Parathyroid adenoma (tissue), 2 donors: Measurements from ENCODE around the gene NFATC2.

ENCODE experiments used
- H2AFZ ChIP-seq: fragments of 300-600 bp; sonication (generic); one replicate; pipeline ENCODE4 v1.7.0; 2017; ENCODE audit warnings: antibody characterized with exemption, mild to moderate bottlenecking
- H3K27ac ChIP-seq: fragments of 300-600 bp; sonication (generic); one replicate; pipeline ENCODE4 v1.7.0; 2017
- H3K27me3 ChIP-seq: fragments of 300-600 bp; sonication (generic); one replicate; pipeline ENCODE4 v1.7.0; 2017; ENCODE audit warnings: low read length; ENCODE audit not compliant: control insufficient read depth, insufficient read depth
- H3K36me3 ChIP-seq: fragments of 300-600 bp; sonication (generic); one replicate; pipeline ENCODE4 v1.7.0; 2017; ENCODE audit warnings: low read length; ENCODE audit not compliant: control insufficient read depth, insufficient read depth
- H3K4me1 ChIP-seq: fragments of 300-600 bp; sonication (generic); one replicate; pipeline ENCODE4 v1.7.0; 2017; ENCODE audit warnings: control low read depth
- H3K4me2 ChIP-seq: fragments of 300-600 bp; sonication (generic); one replicate; pipeline ENCODE4 v1.7.0; 2017; ENCODE audit warnings: low read length
- H3K4me3 ChIP-seq: fragments of 300-600 bp; sonication (generic); one replicate; pipeline ENCODE4 v1.7.0; 2017; ENCODE audit warnings: low read depth, low read length
- H3K79me2 ChIP-seq: fragments of 300-600 bp; sonication (generic); one replicate; pipeline ENCODE4 v1.7.0; 2017; ENCODE audit warnings: control low read depth
- H3K9ac ChIP-seq: fragments of 300-600 bp; sonication (generic); one replicate; pipeline ENCODE4 v1.7.0; 2017; ENCODE audit warnings: mild to moderate bottlenecking
- H3K9me3 ChIP-seq: fragments of 300-600 bp; sonication (generic); one replicate; pipeline ENCODE4 v1.7.0; 2017; ENCODE audit warnings: low read length; ENCODE audit not compliant: control insufficient read depth
- TF ChIP-seq, protein P1 (sequence below): fragments of 300-600 bp; sonication (generic); IDR thresholded peaks from one replicate; pipeline ENCODE4 v1.7.0; 2017; ENCODE audit warnings: antibody characterized with exemption, mild to moderate bottlenecking
- donor health status: primary hyperparathyroidism.

NFATC2 gene

DNA sequence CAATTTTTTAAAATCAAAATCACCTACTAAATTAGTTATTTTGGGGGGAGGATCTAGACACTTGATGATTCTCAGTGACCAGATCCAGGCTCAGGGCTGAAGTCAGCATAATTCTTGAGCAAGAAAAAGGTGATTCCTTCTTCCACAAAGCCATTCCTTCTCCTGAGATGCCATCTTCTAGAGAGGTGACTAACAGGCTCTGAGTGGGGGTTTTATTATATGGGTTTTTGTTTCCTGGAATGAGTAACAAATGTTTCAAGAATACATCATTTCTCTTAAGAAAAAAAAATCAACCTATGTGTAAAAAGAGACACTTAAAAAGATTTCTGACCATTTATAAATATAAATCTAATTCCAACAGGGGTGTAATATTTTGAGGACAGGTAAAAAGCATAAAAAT, 154.3 kb downstream of the NFATC2 start:
- Histone ChIP-seq H3K9ac (no peak overlapping the region), H3K79me2 (no peaks in the 10 kb centered on the region), H3K36me3 (no peaks in the 10 kb centered on the region), H3K27ac (no peak overlapping the region), H3K9me3 (no peaks in the 10 kb centered on the region), H3K27me3 (no peaks in the 10 kb centered on the region), H3K4me1 (no peaks in the 10 kb centered on the region), H3K4me3 (no peak overlapping the region), H2AFZ (no peak overlapping the region), H3K4me2 (no peak overlapping the region)
- TF ChIP-seq, protein P1, sequence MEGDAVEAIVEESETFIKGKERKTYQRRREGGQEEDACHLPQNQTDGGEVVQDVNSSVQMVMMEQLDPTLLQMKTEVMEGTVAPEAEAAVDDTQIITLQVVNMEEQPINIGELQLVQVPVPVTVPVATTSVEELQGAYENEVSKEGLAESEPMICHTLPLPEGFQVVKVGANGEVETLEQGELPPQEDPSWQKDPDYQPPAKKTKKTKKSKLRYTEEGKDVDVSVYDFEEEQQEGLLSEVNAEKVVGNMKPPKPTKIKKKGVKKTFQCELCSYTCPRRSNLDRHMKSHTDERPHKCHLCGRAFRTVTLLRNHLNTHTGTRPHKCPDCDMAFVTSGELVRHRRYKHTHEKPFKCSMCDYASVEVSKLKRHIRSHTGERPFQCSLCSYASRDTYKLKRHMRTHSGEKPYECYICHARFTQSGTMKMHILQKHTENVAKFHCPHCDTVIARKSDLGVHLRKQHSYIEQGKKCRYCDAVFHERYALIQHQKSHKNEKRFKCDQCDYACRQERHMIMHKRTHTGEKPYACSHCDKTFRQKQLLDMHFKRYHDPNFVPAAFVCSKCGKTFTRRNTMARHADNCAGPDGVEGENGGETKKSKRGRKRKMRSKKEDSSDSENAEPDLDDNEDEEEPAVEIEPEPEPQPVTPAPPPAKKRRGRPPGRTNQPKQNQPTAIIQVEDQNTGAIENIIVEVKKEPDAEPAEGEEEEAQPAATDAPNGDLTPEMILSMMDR = no peak

DNA sequence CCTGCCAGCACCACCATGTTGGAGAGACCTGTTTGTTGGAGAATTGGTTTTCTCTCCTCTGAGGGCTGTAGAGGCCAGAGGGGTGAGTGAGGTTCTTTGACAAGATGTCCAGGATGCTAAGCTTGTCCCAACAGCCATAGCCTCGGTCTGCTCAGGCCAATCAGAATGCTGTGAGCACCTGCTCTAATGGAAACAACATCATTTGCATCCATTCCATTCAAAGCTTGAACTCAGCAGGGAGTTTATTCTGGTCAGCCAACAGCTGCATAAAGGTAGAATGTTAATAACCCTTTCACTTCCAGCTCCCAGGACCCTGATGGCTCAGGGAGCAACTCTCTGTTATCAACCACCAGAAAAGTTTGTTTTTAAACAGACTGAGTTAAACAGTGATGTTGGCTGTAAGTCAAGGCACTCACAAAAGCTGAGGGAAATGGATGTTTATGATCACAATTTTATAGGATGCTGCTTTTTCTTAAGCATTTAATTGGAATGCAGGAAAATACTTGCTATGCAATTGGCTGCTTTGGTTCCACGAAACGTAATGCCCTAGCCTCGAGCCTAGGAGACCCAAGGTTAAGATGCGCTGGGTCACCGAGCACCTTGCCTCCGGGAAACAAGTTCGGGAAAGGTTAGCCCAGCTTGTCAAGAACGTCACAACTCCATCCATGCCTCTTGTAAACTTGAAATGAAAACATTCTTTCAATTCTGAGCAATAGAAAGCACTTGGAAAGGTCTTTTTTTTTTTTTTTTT, 155.2 kb downstream of the NFATC2 start:
- Histone ChIP-seq H3K27me3 (no peaks in the 10 kb centered on the region), H3K36me3 (no peaks in the 10 kb centered on the region), H3K4me1 (no peaks in the 10 kb centered on the region), H3K4me2 (no peak overlapping the region), H3K79me2 (no peaks in the 10 kb centered on the region), H2AFZ (no peak overlapping the region), H3K9ac (no peak overlapping the region), H3K4me3 (no peak overlapping the region), H3K9me3 (no peaks in the 10 kb centered on the region), H3K27ac (no peak overlapping the region)
- TF ChIP-seq, protein P1 = no peak

DNA sequence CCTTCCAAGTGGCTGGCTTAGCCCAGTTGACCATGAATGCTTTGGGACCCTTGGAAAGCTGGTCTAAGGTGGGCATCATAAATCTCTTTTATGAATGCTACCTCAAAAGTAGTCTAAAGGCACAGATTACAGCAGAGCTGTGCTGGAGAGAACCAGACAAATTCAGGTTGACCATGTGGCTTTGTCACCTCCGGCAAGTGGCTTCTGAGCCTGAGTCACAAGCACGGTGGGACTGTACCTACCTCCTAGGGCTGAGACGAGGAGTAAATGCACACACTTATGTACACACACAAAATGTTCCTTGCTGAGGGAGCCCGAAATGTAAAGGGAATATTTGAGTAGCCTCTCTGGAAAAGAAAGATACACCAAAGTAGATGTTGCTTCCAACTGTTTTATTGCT, 155.9 kb downstream of the NFATC2 start:
- no peak overlapping the region for H2AFZ ChIP-seq
- no peaks in the 10 kb centered on the region for H3K79me2 ChIP-seq
- no peak overlapping the region for H3K27ac ChIP-seq
- no peak overlapping the region for H3K4me3 ChIP-seq
- TF ChIP-seq, protein P1 = no peak
- no peaks in the 10 kb centered on the region for H3K36me3 ChIP-seq
- no peaks in the 10 kb centered on the region for H3K27me3 ChIP-seq
- H3K4me2 ChIP-seq = no peak overlapping the region
- no peaks in the 10 kb centered on the region for H3K4me1 ChIP-seq
- H3K9ac ChIP-seq = no peak overlapping the region
- H3K9me3 ChIP-seq = no peaks in the 10 kb centered on the region

DNA sequence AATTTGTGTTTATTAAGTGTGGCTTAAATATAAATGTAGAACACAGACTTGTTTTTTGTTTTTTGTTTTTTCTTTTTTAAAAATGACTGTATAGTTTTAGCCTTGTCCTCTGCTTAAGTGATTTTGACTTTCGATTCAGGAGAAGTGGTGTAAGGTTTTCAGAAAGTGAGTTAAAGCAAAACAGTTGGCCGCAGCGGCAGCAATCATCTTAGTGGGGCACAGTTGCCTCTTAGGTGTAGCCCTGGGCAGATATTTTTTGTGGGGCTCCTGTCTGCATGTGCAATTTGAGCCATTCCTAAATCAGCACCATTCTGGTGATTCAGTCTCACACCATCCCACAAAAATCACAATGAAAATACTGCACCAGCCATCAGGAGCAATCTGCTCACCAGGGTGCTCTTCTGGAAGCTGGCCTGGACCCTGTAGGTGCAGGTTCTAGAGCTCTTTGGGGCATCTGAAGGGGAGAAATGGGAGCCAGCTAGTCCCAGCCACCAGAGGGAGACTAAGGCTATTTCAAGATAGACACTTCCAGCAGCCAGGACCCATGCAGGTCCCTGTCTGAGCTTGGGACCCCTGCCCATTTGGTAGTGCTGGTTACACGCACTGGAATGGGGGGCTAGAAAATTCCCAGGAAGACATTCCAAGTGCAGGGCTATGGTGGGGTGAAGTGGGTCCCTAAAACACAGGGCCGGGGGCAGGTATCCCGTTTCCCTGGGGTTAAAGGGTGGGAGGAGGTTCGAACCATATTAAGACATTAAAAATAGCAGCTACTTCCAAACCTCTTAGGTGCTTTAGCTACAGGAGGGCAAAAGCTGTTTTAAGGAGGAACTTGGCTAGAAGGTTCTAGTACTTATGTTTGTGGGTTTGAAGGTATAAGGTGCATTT, 156.6 kb downstream of the NFATC2 start:
- H3K4me1 ChIP-seq = no peaks in the 10 kb centered on the region
- no peaks in the 10 kb centered on the region for H3K9me3 ChIP-seq
- H3K4me2 ChIP-seq = no peak overlapping the region
- no peak overlapping the region for H3K4me3 ChIP-seq
- no peak overlapping the region for H2AFZ ChIP-seq
- H3K27ac ChIP-seq = no peak overlapping the region
- H3K27me3 ChIP-seq = no peaks in the 10 kb centered on the region
- no peaks in the 10 kb centered on the region for H3K36me3 ChIP-seq
- no peak overlapping the region for H3K9ac ChIP-seq
- TF ChIP-seq, protein P1 = peak; percentile 56
- H3K79me2 ChIP-seq = no peaks in the 10 kb centered on the region
